ENCODE data around the gene JAM2. TPM values are rescaled to one million over a fixed set of nuclear protein-coding genes. Genes with fewer than 3 reads are reported as not detected.
A peak's percentile ranks its signal among the peaks of the same experiment; 100 is the strongest.

Gene JAM2
- total RNA-seq, 1 donor from 2014 or later, result 6.6 TPM

GRCh38 chr21:25717491-25718147, 78.6 kb downstream of the JAM2 start:
- Mint-ChIP-seq H3K27me3 (ENCODE audit: low read depth) (no peaks in the 10 kb centered on the region), H3K4me1 (ENCODE audit: low read depth) (peaks cover 6% of the 10 kb centered on the region), H3K9me3 (ENCODE audit: low read depth) (no peaks in the 10 kb centered on the region), H3K36me3 (ENCODE audit: low read depth) (peaks cover 14% of the 10 kb centered on the region), H3K4me3 (ENCODE audit: unreplicated experiment) (no peak overlapping the region), H3K27ac (ENCODE audit: unreplicated experiment) (no peak overlapping the region)
- no peak for TF ChIP-seq CTCF (IDR thresholded peaks at IDR 0.05)
- no peak for DNase-seq (ENCODE audit: low spot score)

- Mint-ChIP-seq H3K27me3 (ENCODE audit: low read depth) (no peaks in the 10 kb centered on the region), H3K9me3 (ENCODE audit: low read depth) (no peaks in the 10 kb centered on the region), H3K27ac (ENCODE audit: unreplicated experiment) (no peak overlapping the region), H3K36me3 (ENCODE audit: low read depth) (peaks cover 34% of the 10 kb centered on the region), H3K4me1 (ENCODE audit: low read depth) (peaks cover 6% of the 10 kb centered on the region), H3K4me3 (ENCODE audit: unreplicated experiment) (no peak overlapping the region)
- no peak for DNase-seq (ENCODE audit: low spot score)
- no peak for TF ChIP-seq CTCF (IDR thresholded peaks at IDR 0.05)
Measured at GRCh38 chr21:25721987-25722386, 82.9 kb downstream of the JAM2 start.

- Mint-ChIP-seq H3K36me3 (ENCODE audit: low read depth) (peaks cover 34% of the 10 kb centered on the region), H3K27me3 (ENCODE audit: low read depth) (no peaks in the 10 kb centered on the region), H3K4me1 (ENCODE audit: low read depth) (peaks cover 2% of the 10 kb centered on the region), H3K27ac (ENCODE audit: unreplicated experiment) (no peak overlapping the region), H3K4me3 (ENCODE audit: unreplicated experiment) (no peak overlapping the region), H3K9me3 (ENCODE audit: low read depth) (no peaks in the 10 kb centered on the region)
- TF ChIP-seq CTCF (IDR thresholded peaks at IDR 0.05), result no peak
- no peak for DNase-seq (ENCODE audit: low spot score)
Measured at GRCh38 chr21:25722631-25723030, 83.6 kb downstream of the JAM2 start.

- H3K4me1 Mint-ChIP-seq (ENCODE audit: low read depth), result peaks cover 33% of the 10 kb centered on the region
- peak overlapping the region; percentile 37 for H3K27ac Mint-ChIP-seq (ENCODE audit: unreplicated experiment)
- no peak overlapping the region for H3K4me3 Mint-ChIP-seq (ENCODE audit: unreplicated experiment)
- H3K36me3 Mint-ChIP-seq (ENCODE audit: low read depth), result peaks cover 14% of the 10 kb centered on the region
- DNase-seq (ENCODE audit: low spot score), result no peak
- TF ChIP-seq CTCF (IDR thresholded peaks at IDR 0.05), result no peak
- no peaks in the 10 kb centered on the region for H3K9me3 Mint-ChIP-seq (ENCODE audit: low read depth)
- H3K27me3 Mint-ChIP-seq (ENCODE audit: low read depth), result no peaks in the 10 kb centered on the region
Measured at GRCh38 chr21:25732091-25732760, 93.2 kb downstream of the JAM2 start.

- peak overlapping the region; percentile 98 for H3K4me3 Mint-ChIP-seq (ENCODE audit: unreplicated experiment)
- H3K27me3 Mint-ChIP-seq (ENCODE audit: low read depth), result no peaks in the 10 kb centered on the region
- DNase-seq (ENCODE audit: low spot score), result no peak
- peak overlapping the region; percentile 100 for H3K27ac Mint-ChIP-seq (ENCODE audit: unreplicated experiment)
- no peaks in the 10 kb centered on the region for H3K9me3 Mint-ChIP-seq (ENCODE audit: low read depth)
- no peak for TF ChIP-seq CTCF (IDR thresholded peaks at IDR 0.05)
- peaks cover 3% of the 10 kb centered on the region for H3K36me3 Mint-ChIP-seq (ENCODE audit: low read depth)
- H3K4me1 Mint-ChIP-seq (ENCODE audit: low read depth), result peaks cover 36% of the 10 kb centered on the region
Measured at GRCh38 chr21:25733859-25734653, 95.0 kb downstream of the JAM2 start.

All from chondrocyte (in vitro differentiated cells).